22Rv1 (cell line): ENCODE measurements around the gene NRROS.

Experiments used
- ZFX ChIP-seq: fragments of 450-650 bp; IDR thresholded peaks from 2 replicates; pipeline ENCODE4 v1.6.1; 2017; ENCODE audit warnings: antibody characterized with exemption, borderline replicate concordance
- TF ChIP-seq, protein P1 (sequence below): fragments of 450-650 bp; IDR thresholded peaks from 2 replicates; pipeline ENCODE4 v1.5.1; 2017; ENCODE audit warnings: mild to moderate bottlenecking

DNA sequence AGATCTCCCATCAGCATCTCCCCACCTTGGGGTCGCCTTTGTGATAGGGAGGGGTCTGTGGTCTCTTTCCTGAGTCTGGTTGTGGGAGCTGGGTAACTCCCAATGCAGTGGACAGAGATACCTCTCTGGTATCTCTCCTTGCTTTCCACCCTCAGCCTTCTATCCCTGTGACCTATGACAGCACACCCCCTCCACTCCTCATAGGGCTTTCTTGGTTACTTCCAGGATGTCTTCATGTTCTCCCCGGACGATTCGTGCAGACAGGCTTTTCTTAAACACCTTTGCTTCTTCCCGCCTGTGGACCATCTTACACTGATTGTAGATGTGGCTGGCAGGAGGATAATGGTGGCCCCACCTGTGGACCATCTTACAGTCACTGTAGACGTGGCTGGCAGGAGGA, 14.2 kb upstream of the NRROS start:
- TF ChIP-seq, protein P1, sequence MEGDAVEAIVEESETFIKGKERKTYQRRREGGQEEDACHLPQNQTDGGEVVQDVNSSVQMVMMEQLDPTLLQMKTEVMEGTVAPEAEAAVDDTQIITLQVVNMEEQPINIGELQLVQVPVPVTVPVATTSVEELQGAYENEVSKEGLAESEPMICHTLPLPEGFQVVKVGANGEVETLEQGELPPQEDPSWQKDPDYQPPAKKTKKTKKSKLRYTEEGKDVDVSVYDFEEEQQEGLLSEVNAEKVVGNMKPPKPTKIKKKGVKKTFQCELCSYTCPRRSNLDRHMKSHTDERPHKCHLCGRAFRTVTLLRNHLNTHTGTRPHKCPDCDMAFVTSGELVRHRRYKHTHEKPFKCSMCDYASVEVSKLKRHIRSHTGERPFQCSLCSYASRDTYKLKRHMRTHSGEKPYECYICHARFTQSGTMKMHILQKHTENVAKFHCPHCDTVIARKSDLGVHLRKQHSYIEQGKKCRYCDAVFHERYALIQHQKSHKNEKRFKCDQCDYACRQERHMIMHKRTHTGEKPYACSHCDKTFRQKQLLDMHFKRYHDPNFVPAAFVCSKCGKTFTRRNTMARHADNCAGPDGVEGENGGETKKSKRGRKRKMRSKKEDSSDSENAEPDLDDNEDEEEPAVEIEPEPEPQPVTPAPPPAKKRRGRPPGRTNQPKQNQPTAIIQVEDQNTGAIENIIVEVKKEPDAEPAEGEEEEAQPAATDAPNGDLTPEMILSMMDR: no peak
- TF ChIP-seq ZFX: no peak
